Measurements from ENCODE around the gene GRIFIN.

DNA sequence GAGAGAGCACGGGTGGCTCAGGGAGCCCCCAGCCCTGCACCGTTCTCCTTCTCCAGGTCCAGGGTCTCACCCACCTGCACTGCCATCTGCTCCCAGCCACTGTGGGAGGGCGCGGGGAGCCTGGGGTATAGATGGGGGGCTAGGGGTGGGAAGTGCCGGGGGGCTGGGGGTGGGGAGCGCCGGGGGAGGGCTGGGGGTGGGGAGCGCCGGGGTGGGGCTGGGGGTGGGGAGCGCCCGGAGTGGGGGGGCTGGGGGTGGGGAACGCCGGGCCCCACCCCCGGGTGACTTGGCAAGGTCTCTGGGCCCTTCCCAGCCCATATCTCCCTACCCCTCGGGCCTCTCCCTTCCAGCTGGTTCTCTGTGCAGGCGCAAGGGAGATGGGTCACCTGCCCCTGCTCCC lies at the start of gene GRIFIN:
- no peak for TF ChIP-seq ZNF433 (tag by site-specific recombination; IDR thresholded peaks at IDR 0.05; ENCODE audit: low read depth)
- TF ChIP-seq TCF7L2 (IDR thresholded peaks at IDR 0.05; ENCODE audit: borderline replicate concordance, low read depth, low read length) = no peak
- TF ChIP-seq, protein P1, sequence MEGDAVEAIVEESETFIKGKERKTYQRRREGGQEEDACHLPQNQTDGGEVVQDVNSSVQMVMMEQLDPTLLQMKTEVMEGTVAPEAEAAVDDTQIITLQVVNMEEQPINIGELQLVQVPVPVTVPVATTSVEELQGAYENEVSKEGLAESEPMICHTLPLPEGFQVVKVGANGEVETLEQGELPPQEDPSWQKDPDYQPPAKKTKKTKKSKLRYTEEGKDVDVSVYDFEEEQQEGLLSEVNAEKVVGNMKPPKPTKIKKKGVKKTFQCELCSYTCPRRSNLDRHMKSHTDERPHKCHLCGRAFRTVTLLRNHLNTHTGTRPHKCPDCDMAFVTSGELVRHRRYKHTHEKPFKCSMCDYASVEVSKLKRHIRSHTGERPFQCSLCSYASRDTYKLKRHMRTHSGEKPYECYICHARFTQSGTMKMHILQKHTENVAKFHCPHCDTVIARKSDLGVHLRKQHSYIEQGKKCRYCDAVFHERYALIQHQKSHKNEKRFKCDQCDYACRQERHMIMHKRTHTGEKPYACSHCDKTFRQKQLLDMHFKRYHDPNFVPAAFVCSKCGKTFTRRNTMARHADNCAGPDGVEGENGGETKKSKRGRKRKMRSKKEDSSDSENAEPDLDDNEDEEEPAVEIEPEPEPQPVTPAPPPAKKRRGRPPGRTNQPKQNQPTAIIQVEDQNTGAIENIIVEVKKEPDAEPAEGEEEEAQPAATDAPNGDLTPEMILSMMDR (tag by site-specific recombination; IDR thresholded peaks at IDR 0.05) = no peak
- no peak for TF ChIP-seq MYNN (tag by site-specific recombination; IDR thresholded peaks at IDR 0.05; ENCODE audit: borderline replicate concordance)
- TF ChIP-seq, protein P2, sequence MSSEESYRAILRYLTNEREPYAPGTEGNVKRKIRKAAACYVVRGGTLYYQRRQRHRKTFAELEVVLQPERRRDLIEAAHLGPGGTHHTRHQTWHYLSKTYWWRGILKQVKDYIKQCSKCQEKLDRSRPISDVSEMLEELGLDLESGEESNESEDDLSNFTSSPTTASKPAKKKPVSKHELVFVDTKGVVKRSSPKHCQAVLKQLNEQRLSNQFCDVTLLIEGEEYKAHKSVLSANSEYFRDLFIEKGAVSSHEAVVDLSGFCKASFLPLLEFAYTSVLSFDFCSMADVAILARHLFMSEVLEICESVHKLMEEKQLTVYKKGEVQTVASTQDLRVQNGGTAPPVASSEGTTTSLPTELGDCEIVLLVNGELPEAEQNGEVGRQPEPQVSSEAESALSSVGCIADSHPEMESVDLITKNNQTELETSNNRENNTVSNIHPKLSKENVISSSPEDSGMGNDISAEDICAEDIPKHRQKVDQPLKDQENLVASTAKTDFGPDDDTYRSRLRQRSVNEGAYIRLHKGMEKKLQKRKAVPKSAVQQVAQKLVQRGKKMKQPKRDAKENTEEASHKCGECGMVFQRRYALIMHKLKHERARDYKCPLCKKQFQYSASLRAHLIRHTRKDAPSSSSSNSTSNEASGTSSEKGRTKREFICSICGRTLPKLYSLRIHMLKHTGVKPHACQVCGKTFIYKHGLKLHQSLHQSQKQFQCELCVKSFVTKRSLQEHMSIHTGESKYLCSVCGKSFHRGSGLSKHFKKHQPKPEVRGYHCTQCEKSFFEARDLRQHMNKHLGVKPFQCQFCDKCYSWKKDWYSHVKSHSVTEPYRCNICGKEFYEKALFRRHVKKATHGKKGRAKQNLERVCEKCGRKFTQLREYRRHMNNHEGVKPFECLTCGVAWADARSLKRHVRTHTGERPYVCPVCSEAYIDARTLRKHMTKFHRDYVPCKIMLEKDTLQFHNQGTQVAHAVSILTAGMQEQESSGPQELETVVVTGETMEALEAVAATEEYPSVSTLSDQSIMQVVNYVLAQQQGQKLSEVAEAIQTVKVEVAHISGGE (tag by site-specific recombination; conservative IDR thresholded peaks at IDR 0.05; ENCODE audit: low read depth) = no peak
- TF ChIP-seq ZNF121 (tag by site-specific recombination; IDR thresholded peaks at IDR 0.05) = no peak
- no peak for TF ChIP-seq PRDM2 (tag by site-specific recombination; IDR thresholded peaks at IDR 0.05; ENCODE audit: borderline replicate concordance)
- TF ChIP-seq BCL6B (tag by site-specific recombination; IDR thresholded peaks at IDR 0.05) = no peak
- no peak for TF ChIP-seq MZF1 (tag by site-specific recombination; IDR thresholded peaks at IDR 0.05; ENCODE audit: borderline replicate concordance)
- TF ChIP-seq ZBTB7A (tag by site-specific recombination; IDR thresholded peaks at IDR 0.05; ENCODE audit: low read depth) = no peak
- TF ChIP-seq ZNF23 (tag by site-specific recombination; IDR thresholded peaks at IDR 0.05; ENCODE audit: borderline replicate concordance) = no peak
- TF ChIP-seq HOXD13 (CRISPR knock-in tag; IDR thresholded peaks at IDR 0.05; ENCODE audit: borderline replicate concordance) = no peak
- TF ChIP-seq ZNF16 (tag by site-specific recombination; IDR thresholded peaks at IDR 0.05; ENCODE audit: low read depth) = no peak
- no peak for TF ChIP-seq ZNF600 (tag by site-specific recombination; IDR thresholded peaks at IDR 0.05)

All from HEK293 (cell line).